ENCODE data around the gene RAB30.

DNA sequence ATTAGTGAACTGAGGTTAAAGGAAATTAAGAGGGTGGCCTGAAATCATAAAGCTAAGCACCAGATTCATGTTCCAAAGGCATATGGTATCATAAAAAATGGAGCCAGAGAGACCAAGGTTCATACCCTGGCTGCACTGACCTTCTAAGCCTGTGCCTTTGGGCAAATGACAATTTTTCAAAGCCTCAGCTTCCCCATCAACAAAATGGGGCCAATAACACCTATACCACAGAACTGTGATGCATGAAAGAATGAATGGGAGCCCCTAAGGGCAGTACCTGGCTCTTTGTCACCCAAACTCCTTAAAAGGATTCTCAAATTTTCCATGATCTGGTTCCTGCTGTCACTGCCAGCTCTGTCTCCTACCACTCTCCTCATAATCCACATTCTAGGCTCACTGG, 72.5 kb downstream of the RAB30 start:
- TF ChIP-seq ZNF501 (tag by site-specific recombination; IDR thresholded peaks at IDR 0.05) (no peak), INSM2 (tag by site-specific recombination; IDR thresholded peaks at IDR 0.05) (no peak), ZNF274 (IDR thresholded peaks at IDR 0.05; ENCODE audit: low read length) (no peak), ZNF274 (tag by site-specific recombination; IDR thresholded peaks at IDR 0.05; ENCODE audit: borderline replicate concordance) (no peak), ZNF302 (tag by site-specific recombination; IDR thresholded peaks at IDR 0.05; ENCODE audit: low read depth) (no peak), ZNF146 (tag by site-specific recombination; IDR thresholded peaks at IDR 0.05) (no peak), ZNF768 (tag by site-specific recombination; IDR thresholded peaks at IDR 0.05) (no peak), ZNF777 (tag by site-specific recombination; IDR thresholded peaks at IDR 0.05; ENCODE audit: borderline replicate concordance) (no peak), BCL11A (tag by site-specific recombination; IDR thresholded peaks at IDR 0.05; ENCODE audit: low read depth) (no peak), ZFP69B (tag by site-specific recombination; IDR thresholded peaks at IDR 0.05) (no peak)
- TF ChIP-seq, protein P1, sequence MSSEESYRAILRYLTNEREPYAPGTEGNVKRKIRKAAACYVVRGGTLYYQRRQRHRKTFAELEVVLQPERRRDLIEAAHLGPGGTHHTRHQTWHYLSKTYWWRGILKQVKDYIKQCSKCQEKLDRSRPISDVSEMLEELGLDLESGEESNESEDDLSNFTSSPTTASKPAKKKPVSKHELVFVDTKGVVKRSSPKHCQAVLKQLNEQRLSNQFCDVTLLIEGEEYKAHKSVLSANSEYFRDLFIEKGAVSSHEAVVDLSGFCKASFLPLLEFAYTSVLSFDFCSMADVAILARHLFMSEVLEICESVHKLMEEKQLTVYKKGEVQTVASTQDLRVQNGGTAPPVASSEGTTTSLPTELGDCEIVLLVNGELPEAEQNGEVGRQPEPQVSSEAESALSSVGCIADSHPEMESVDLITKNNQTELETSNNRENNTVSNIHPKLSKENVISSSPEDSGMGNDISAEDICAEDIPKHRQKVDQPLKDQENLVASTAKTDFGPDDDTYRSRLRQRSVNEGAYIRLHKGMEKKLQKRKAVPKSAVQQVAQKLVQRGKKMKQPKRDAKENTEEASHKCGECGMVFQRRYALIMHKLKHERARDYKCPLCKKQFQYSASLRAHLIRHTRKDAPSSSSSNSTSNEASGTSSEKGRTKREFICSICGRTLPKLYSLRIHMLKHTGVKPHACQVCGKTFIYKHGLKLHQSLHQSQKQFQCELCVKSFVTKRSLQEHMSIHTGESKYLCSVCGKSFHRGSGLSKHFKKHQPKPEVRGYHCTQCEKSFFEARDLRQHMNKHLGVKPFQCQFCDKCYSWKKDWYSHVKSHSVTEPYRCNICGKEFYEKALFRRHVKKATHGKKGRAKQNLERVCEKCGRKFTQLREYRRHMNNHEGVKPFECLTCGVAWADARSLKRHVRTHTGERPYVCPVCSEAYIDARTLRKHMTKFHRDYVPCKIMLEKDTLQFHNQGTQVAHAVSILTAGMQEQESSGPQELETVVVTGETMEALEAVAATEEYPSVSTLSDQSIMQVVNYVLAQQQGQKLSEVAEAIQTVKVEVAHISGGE (tag by site-specific recombination; conservative IDR thresholded peaks at IDR 0.05; ENCODE audit: low read depth): no peak
- TF ChIP-seq, protein P2, sequence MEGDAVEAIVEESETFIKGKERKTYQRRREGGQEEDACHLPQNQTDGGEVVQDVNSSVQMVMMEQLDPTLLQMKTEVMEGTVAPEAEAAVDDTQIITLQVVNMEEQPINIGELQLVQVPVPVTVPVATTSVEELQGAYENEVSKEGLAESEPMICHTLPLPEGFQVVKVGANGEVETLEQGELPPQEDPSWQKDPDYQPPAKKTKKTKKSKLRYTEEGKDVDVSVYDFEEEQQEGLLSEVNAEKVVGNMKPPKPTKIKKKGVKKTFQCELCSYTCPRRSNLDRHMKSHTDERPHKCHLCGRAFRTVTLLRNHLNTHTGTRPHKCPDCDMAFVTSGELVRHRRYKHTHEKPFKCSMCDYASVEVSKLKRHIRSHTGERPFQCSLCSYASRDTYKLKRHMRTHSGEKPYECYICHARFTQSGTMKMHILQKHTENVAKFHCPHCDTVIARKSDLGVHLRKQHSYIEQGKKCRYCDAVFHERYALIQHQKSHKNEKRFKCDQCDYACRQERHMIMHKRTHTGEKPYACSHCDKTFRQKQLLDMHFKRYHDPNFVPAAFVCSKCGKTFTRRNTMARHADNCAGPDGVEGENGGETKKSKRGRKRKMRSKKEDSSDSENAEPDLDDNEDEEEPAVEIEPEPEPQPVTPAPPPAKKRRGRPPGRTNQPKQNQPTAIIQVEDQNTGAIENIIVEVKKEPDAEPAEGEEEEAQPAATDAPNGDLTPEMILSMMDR (tag by site-specific recombination; IDR thresholded peaks at IDR 0.05): no peak
